Neural progenitor cell (in vitro differentiated cells): ENCODE measurements around the gene TIPRL. TPM values are rescaled to one million over a fixed set of nuclear protein-coding genes. Genes with fewer than 3 reads are reported as not detected.
A peak's percentile ranks its signal among the peaks of the same experiment; 100 is the strongest.

ENCODE experiments used
- DNase-seq: peaks from one replicate; pipeline ENCODE4 v3.0.0-alpha.2; 2016; ENCODE audit warnings: low spot score
- H2AFZ ChIP-seq: fragments of 200-600 bp; sonication (generic); replicated peaks from 2 replicates; pipeline ENCODE4 v1.6.1; 2016; ENCODE audit warnings: antibody characterized with exemption
- H3F3A ChIP-seq: fragments of 200-600 bp; sonication (generic); 2 replicates; pipeline ENCODE4 v1.6.1; 2016; ENCODE audit warnings: antibody characterized with exemption, low read depth
- H3K27ac ChIP-seq: fragments of 200-600 bp; sonication (generic); 2 replicates; pipeline ENCODE4 v1.5.1; 2016; ENCODE audit warnings: mild to moderate bottlenecking
- H3K27me3 ChIP-seq: fragments of 200-600 bp; sonication (generic); 2 replicates; pipeline ENCODE4 v1.6.1; 2016; ENCODE audit warnings: mild to moderate bottlenecking, moderate library complexity
- H3K36me3 ChIP-seq: fragments of 200-600 bp; sonication (generic); 2 replicates; pipeline ENCODE4 v1.5.1; 2016
- H3K4me1 ChIP-seq: fragments of 200-600 bp; sonication (generic); 2 replicates; pipeline ENCODE4 v1.6.1; 2016; ENCODE audit warnings: mixed run types
- H3K4me2 ChIP-seq: fragments of 200-600 bp; sonication (generic); 2 replicates; pipeline ENCODE4 v1.6.1; 2016
- H3K4me3 ChIP-seq: fragments of 200-600 bp; sonication (generic); 2 replicates; pipeline ENCODE4 v1.5.1; 2016
- H3K79me2 ChIP-seq: fragments of 200-600 bp; sonication (generic); 2 replicates; pipeline ENCODE4 v1.6.1; 2016; ENCODE audit warnings: low read depth
- H3K9ac ChIP-seq: fragments of 200-600 bp; sonication (generic); 2 replicates; pipeline ENCODE4 v1.6.1; 2016
- H3K9me3 ChIP-seq: fragments of 200-600 bp; sonication (generic); 2 replicates; pipeline ENCODE4 v1.5.1; 2016; ENCODE audit warnings: low read depth
- H4K20me1 ChIP-seq: fragments of 200-600 bp; sonication (generic); 2 replicates; pipeline ENCODE4 v1.6.1; 2016; ENCODE audit warnings: low read depth
- H3K27ac Mint-ChIP-seq: 3 replicates; pipeline ENCODE4 v1.8.0; 2021; ENCODE audit warnings: mixed read lengths
- H3K27me3 Mint-ChIP-seq: 2 replicates; pipeline ENCODE4 v1.8.0; 2022; ENCODE audit warnings: low read depth, mild to moderate bottlenecking, inconsistent platforms, moderate library complexity, mixed read lengths; ENCODE audit not compliant: insufficient read depth
- H3K36me3 Mint-ChIP-seq: 3 replicates; pipeline ENCODE4 v1.8.0; 2021; ENCODE audit warnings: mixed read lengths
- H3K4me1 Mint-ChIP-seq: 3 replicates; pipeline ENCODE4 v1.8.0; 2021; ENCODE audit warnings: mixed read lengths
- H3K4me3 Mint-ChIP-seq: 3 replicates; pipeline ENCODE4 v1.8.0; 2021; ENCODE audit warnings: mild to moderate bottlenecking, moderate library complexity, mixed read lengths
- H3K9me3 Mint-ChIP-seq: 3 replicates; pipeline ENCODE4 v1.8.0; 2020; ENCODE audit warnings: mixed read lengths
- EZH2 ChIP-seq: fragments of 200-600 bp; sonication (generic); IDR thresholded peaks from 2 replicates; pipeline ENCODE4 v1.6.1; 2017; ENCODE audit warnings: antibody characterized with exemption, mild to moderate bottlenecking, moderate library complexity
- EZH2phosphoT487 ChIP-seq: fragments of 200-600 bp; sonication (generic); IDR thresholded peaks from 2 replicates; pipeline ENCODE4 v1.6.1; 2017; ENCODE audit warnings: antibody characterized with exemption
- total RNA-seq: library from RNA; depleted of rRNA; stranded (reverse); fragments of >200 nt; gene quantifications from 2 replicates; pipeline ENCODE4 v1.2.3, GENCODE V29; 2015; ENCODE audit warnings: low replicate concordance
- TF ChIP-seq, protein P1 (sequence below): fragments of 200-600 bp; sonication (generic); IDR thresholded peaks from 2 replicates; pipeline ENCODE4 v1.5.1; 2017; ENCODE audit warnings: antibody characterized with exemption, mild to moderate bottlenecking

TIPRL gene
- total RNA-seq, 1 donor from 2014 or later, result 52.9 TPM

- Histone ChIP-seq H3K4me2 (no peak overlapping the region), H2AFZ (peak overlapping the region; percentile 100), H3K36me3 (no peaks in the 10 kb centered on the region), H3F3A (peaks cover 4% of the 10 kb centered on the region), H3K4me1 (no peaks in the 10 kb centered on the region), H4K20me1 (no peaks in the 10 kb centered on the region), H3K27ac (no peak overlapping the region), H3K9ac (no peak overlapping the region), H3K4me3 (no peak overlapping the region), H3K79me2 (no peaks in the 10 kb centered on the region), H3K27me3 (no peaks in the 10 kb centered on the region), H3K9me3 (no peaks in the 10 kb centered on the region)
- Mint-ChIP-seq H3K27me3 (peaks cover 7% of the 10 kb centered on the region), H3K36me3 (no peaks in the 10 kb centered on the region), H3K4me3 (no peak overlapping the region), H3K27ac (no peak overlapping the region), H3K9me3 (peaks cover 2% of the 10 kb centered on the region), H3K4me1 (no peaks in the 10 kb centered on the region)
- TF ChIP-seq EZH2, result no peak
- TF ChIP-seq, protein P1, sequence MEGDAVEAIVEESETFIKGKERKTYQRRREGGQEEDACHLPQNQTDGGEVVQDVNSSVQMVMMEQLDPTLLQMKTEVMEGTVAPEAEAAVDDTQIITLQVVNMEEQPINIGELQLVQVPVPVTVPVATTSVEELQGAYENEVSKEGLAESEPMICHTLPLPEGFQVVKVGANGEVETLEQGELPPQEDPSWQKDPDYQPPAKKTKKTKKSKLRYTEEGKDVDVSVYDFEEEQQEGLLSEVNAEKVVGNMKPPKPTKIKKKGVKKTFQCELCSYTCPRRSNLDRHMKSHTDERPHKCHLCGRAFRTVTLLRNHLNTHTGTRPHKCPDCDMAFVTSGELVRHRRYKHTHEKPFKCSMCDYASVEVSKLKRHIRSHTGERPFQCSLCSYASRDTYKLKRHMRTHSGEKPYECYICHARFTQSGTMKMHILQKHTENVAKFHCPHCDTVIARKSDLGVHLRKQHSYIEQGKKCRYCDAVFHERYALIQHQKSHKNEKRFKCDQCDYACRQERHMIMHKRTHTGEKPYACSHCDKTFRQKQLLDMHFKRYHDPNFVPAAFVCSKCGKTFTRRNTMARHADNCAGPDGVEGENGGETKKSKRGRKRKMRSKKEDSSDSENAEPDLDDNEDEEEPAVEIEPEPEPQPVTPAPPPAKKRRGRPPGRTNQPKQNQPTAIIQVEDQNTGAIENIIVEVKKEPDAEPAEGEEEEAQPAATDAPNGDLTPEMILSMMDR, result no peak
- no peak for TF ChIP-seq EZH2phosphoT487
- DNase-seq, result no peak
Observed at GRCh38 chr1:168170564-168171508, 7.9 kb upstream of the TIPRL start.

GRCh38 chr1:168172250-168172915 lies 6.4 kb upstream of the TIPRL start:
- H3K4me1 ChIP-seq, result no peaks in the 10 kb centered on the region
- H3K27me3 Mint-ChIP-seq, result peaks cover 7% of the 10 kb centered on the region
- no peak overlapping the region for H3K4me2 ChIP-seq
- no peak overlapping the region for H3K4me3 Mint-ChIP-seq
- no peak overlapping the region for H3K27ac Mint-ChIP-seq
- peaks cover 4% of the 10 kb centered on the region for H3F3A ChIP-seq
- no peaks in the 10 kb centered on the region for H3K36me3 ChIP-seq
- no peaks in the 10 kb centered on the region for H3K36me3 Mint-ChIP-seq
- no peaks in the 10 kb centered on the region for H3K79me2 ChIP-seq
- TF ChIP-seq EZH2, result no peak
- no peak for TF ChIP-seq EZH2phosphoT487
- TF ChIP-seq, protein P1, result no peak
- peaks cover 2% of the 10 kb centered on the region for H3K9me3 Mint-ChIP-seq
- H3K27me3 ChIP-seq, result no peaks in the 10 kb centered on the region
- H3K9ac ChIP-seq, result no peak overlapping the region
- no peak for DNase-seq
- H3K4me3 ChIP-seq, result no peak overlapping the region
- H3K4me1 Mint-ChIP-seq, result no peaks in the 10 kb centered on the region
- H3K27ac ChIP-seq, result no peak overlapping the region
- H4K20me1 ChIP-seq, result no peaks in the 10 kb centered on the region
- H2AFZ ChIP-seq, result peak overlapping the region; percentile 26
- no peaks in the 10 kb centered on the region for H3K9me3 ChIP-seq

GRCh38 chr1:168178227-168178637 lies 530 bp upstream of the TIPRL start:
- no peak overlapping the region for H3K4me3 Mint-ChIP-seq
- Histone ChIP-seq H3K79me2 (peaks cover 41% of the 10 kb centered on the region), H3K36me3 (no peaks in the 10 kb centered on the region), H3K27me3 (no peaks in the 10 kb centered on the region), H3K27ac (peak overlapping the region; percentile 14), H3K4me2 (peak overlapping the region; percentile 36), H3F3A (peaks cover 18% of the 10 kb centered on the region), H3K9me3 (no peaks in the 10 kb centered on the region), H3K4me3 (peak overlapping the region; percentile 67), H4K20me1 (no peaks in the 10 kb centered on the region), H3K4me1 (peaks cover 9% of the 10 kb centered on the region), H2AFZ (peak overlapping the region; percentile 69), H3K9ac (no peak overlapping the region)
- no peak for DNase-seq
- H3K9me3 Mint-ChIP-seq, result peaks cover 2% of the 10 kb centered on the region
- peaks cover 7% of the 10 kb centered on the region for H3K27me3 Mint-ChIP-seq
- no peak for TF ChIP-seq EZH2
- TF ChIP-seq, protein P1, result no peak
- no peak for TF ChIP-seq EZH2phosphoT487
- H3K36me3 Mint-ChIP-seq, result no peaks in the 10 kb centered on the region
- H3K4me1 Mint-ChIP-seq, result no peaks in the 10 kb centered on the region
- H3K27ac Mint-ChIP-seq, result no peak overlapping the region
